WTC11 (cell line): ENCODE data around the gene NFXL1. TPM values are rescaled to one million over a fixed set of nuclear protein-coding genes. Genes with fewer than 3 reads are reported as not detected.

ENCODE experiments used
- ATAC-seq: fragments of 200-7000 bp; cut with Tn5 transposase; 2 replicates; pipeline ENCODE4 v1.10.0; 2021; ENCODE audit warnings: mild to moderate bottlenecking, moderate library complexity
- CTCF ChIA-PET: fragments of 300-600 bp; sonication (Branson Sonifier 250); formaldehyde crosslinking; loops from one replicate; lab custom pipeline; 2021; ENCODE audit warnings: antibody characterized with exemption; lab: Charles Lee
- POLR2A ChIA-PET: fragments of 350-600 bp; sonication (Branson Sonifier 250); formaldehyde crosslinking; loops from one replicate; lab custom pipeline; 2021; ENCODE audit warnings: antibody characterized with exemption; lab: Charles Lee
- DNase-seq: peaks from one replicate; pipeline ENCODE4 v3.0.0; 2021; ENCODE audit warnings: low spot score
- H3K27ac Mint-ChIP-seq: 2 replicates; pipeline ENCODE4 v1.8.0; 2021; ENCODE audit warnings: mixed read lengths
- H3K27me3 Mint-ChIP-seq: 2 replicates; pipeline ENCODE4 v1.8.0; 2021; ENCODE audit warnings: low read depth, mild to moderate bottlenecking, moderate library complexity, mixed read lengths
- H3K36me3 Mint-ChIP-seq: 2 replicates; pipeline ENCODE4 v1.8.0; 2021; ENCODE audit warnings: mixed read lengths
- H3K4me1 Mint-ChIP-seq: 2 replicates; pipeline ENCODE4 v1.8.0; 2022; ENCODE audit warnings: mixed read lengths
- H3K4me3 Mint-ChIP-seq: 2 replicates; pipeline ENCODE4 v1.8.0; 2021; ENCODE audit warnings: mild to moderate bottlenecking, moderate library complexity, mixed read lengths
- H3K9me3 Mint-ChIP-seq: 2 replicates; pipeline ENCODE4 v1.8.0; 2021; ENCODE audit warnings: mixed read lengths
- ATF3 ChIP-seq: sonication (generic); formaldehyde crosslinking; conservative IDR thresholded peaks from 2 replicates; pipeline ENCODE4 v1.8.1; 2022; ENCODE audit warnings: mild to moderate bottlenecking, missing genetic modification reagents
- ELF4 ChIP-seq: sonication (generic); formaldehyde crosslinking; IDR thresholded peaks from 2 replicates; pipeline ENCODE4 v1.8.1; 2022; ENCODE audit warnings: low read depth, mild to moderate bottlenecking, moderate library complexity, missing genetic modification reagents
- FOXJ3 ChIP-seq: sonication (generic); formaldehyde crosslinking; IDR thresholded peaks from 2 replicates; pipeline ENCODE4 v1.9.0; 2021; ENCODE audit warnings: missing genetic modification reagents, mild to moderate bottlenecking, borderline replicate concordance
- FOXK1 ChIP-seq: sonication (generic); formaldehyde crosslinking; IDR thresholded peaks from 2 replicates; pipeline ENCODE4 v1.8.0; 2022; ENCODE audit warnings: mild to moderate bottlenecking, moderate library complexity, missing genetic modification reagents
- GRHL2 ChIP-seq: fragments of 250-450 bp; sonication (Bioruptor Pico); IDR thresholded peaks from 2 replicates; pipeline ENCODE4 v1.8.0; 2022; ENCODE audit warnings: mild to moderate bottlenecking, moderate library complexity; ENCODE audit not compliant: insufficient replicate concordance, severe bottlenecking
- GTF2I ChIP-seq: fragments of 250-450 bp; sonication (Bioruptor Pico); conservative IDR thresholded peaks from 2 replicates; pipeline ENCODE4 v1.4.0; 2021; ENCODE audit warnings: mild to moderate bottlenecking
- NFATC4 ChIP-seq: fragments of 250-450 bp; sonication (Bioruptor Pico); IDR thresholded peaks from 2 replicates; pipeline ENCODE4 v1.9.0; 2021; ENCODE audit warnings: mild to moderate bottlenecking
- NR1H2 ChIP-seq: sonication (generic); formaldehyde crosslinking; IDR thresholded peaks from 2 replicates; pipeline ENCODE4 v1.9.0; 2021; ENCODE audit warnings: mild to moderate bottlenecking, moderate library complexity, missing genetic modification reagents
- RORB ChIP-seq: fragments of 250-450 bp; sonication (Bioruptor Pico); IDR thresholded peaks from 2 replicates; pipeline ENCODE4 v1.9.0; 2021; ENCODE audit warnings: mild to moderate bottlenecking
- STAT6 ChIP-seq: sonication (generic); formaldehyde crosslinking; conservative IDR thresholded peaks from 2 replicates; pipeline ENCODE4 v1.8.1; 2023; ENCODE audit warnings: mild to moderate bottlenecking, low read depth, missing genetic modification reagents, moderate library complexity
- TEAD1 ChIP-seq: sonication (generic); formaldehyde crosslinking; IDR thresholded peaks from 2 replicates; pipeline ENCODE4 v1.8.0; 2022; ENCODE audit warnings: mild to moderate bottlenecking, missing genetic modification reagents
- TEAD4 ChIP-seq: sonication (generic); formaldehyde crosslinking; IDR thresholded peaks from 2 replicates; pipeline ENCODE4 v1.8.0; 2022; ENCODE audit warnings: mild to moderate bottlenecking, missing genetic modification reagents
- ZBTB43 ChIP-seq: sonication (generic); formaldehyde crosslinking; IDR thresholded peaks from 2 replicates; pipeline ENCODE4 v1.8.1; 2023; ENCODE audit warnings: mild to moderate bottlenecking, missing genetic modification reagents
- ZNF532 ChIP-seq: fragments of 250-450 bp; sonication (Bioruptor Pico); IDR thresholded peaks from 2 replicates; pipeline ENCODE4 v1.9.0; 2021; ENCODE audit warnings: mild to moderate bottlenecking, borderline replicate concordance
- total RNA-seq: library from RNA; stranded (reverse); gene quantifications from 3 replicates; pipeline ENCODE4 v1.2.3, GENCODE V29; 2021
- TF ChIP-seq, protein P1 (sequence below): sonication (generic); formaldehyde crosslinking; IDR thresholded peaks from 2 replicates; pipeline ENCODE4 v1.8.1; 2022; ENCODE audit warnings: mild to moderate bottlenecking, moderate library complexity, missing genetic modification reagents
- TF ChIP-seq, protein P2 (sequence below): fragments of 250-450 bp; sonication (Bioruptor Pico); IDR thresholded peaks from 2 replicates; pipeline ENCODE4 v1.8.0; 2021; ENCODE audit warnings: mild to moderate bottlenecking
- TF ChIP-seq, protein P3 (sequence below): sonication (generic); formaldehyde crosslinking; IDR thresholded peaks from 2 replicates; pipeline ENCODE4 v1.8.1; 2023; ENCODE audit warnings: mild to moderate bottlenecking, missing genetic modification reagents
- TF ChIP-seq, protein P4 (sequence below): sonication (generic); formaldehyde crosslinking; IDR thresholded peaks from 2 replicates; pipeline ENCODE4 v1.8.0; 2022; ENCODE audit warnings: mild to moderate bottlenecking, missing genetic modification reagents

Gene NFXL1
- total RNA-seq, 1 experiment from 2014 or later: 30.2 TPM

DNA sequence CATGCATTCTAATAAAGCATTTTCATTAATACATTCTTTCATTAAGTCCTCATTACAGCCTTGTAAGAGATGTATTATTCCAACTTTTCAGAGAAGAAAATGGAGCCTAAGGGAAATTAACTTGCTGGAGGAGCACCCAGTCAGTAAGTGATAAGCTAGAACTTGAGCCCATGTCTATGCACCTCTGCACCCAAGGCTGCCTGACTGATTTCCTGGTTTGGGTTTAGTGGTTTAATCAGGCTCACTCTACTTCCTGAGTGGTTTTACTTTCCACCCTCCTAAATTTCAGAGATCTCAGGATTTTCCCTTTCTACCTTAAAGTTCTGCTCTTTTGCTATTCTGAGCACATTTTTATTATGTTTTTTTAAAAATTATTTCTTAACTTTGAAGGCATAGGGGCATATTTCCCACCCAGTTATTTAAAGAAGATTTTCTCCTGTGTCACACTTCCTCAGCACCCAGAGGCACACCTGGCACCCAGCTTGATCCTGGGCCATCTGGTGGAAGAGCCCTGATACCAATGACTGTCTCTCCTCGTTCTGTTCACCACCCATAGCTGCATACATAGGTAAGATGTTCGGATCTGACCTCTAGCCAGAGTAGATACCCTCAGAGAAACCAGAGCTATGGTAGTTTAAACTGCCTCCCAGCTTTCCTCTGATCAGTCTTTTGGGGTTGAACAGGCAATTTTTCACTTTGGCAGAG, 86.9 kb downstream of the NFXL1 start:
- Mint-ChIP-seq H3K4me3 (no peak overlapping the region), H3K36me3 (peaks cover under 1% of the 10 kb centered on the region; the same call in 1 of the 2 replicates), H3K27ac (no peak overlapping the region), H3K9me3 (peaks cover 1% of the 10 kb centered on the region), H3K4me1 (peaks cover 3% of the 10 kb centered on the region; the same call in 1 of the 2 replicates), H3K27me3 (no peaks in the 10 kb centered on the region; the same call in 1 of the 2 replicates)
- TF ChIP-seq TEAD1 (no peak), ZNF532 (CRISPR knock-in tag) (no peak), GTF2I (CRISPR knock-in tag) (no peak), ELF4 (no peak), FOXJ3 (CRISPR knock-in tag) (no peak), TEAD4 (CRISPR knock-in tag) (no peak), GRHL2 (CRISPR knock-in tag) (no peak), FOXK1 (CRISPR knock-in tag) (no peak), ZBTB43 (no peak), NFATC4 (CRISPR knock-in tag) (no peak), RORB (CRISPR knock-in tag) (no peak), STAT6 (CRISPR knock-in tag) (no peak), NR1H2 (no peak), ATF3 (no peak)
- TF ChIP-seq, protein P1, sequence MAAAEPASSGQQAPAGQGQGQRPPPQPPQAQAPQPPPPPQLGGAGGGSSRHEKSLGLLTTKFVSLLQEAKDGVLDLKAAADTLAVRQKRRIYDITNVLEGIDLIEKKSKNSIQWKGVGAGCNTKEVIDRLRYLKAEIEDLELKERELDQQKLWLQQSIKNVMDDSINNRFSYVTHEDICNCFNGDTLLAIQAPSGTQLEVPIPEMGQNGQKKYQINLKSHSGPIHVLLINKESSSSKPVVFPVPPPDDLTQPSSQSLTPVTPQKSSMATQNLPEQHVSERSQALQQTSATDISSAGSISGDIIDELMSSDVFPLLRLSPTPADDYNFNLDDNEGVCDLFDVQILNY (CRISPR knock-in tag): no peak
- TF ChIP-seq, protein P2, sequence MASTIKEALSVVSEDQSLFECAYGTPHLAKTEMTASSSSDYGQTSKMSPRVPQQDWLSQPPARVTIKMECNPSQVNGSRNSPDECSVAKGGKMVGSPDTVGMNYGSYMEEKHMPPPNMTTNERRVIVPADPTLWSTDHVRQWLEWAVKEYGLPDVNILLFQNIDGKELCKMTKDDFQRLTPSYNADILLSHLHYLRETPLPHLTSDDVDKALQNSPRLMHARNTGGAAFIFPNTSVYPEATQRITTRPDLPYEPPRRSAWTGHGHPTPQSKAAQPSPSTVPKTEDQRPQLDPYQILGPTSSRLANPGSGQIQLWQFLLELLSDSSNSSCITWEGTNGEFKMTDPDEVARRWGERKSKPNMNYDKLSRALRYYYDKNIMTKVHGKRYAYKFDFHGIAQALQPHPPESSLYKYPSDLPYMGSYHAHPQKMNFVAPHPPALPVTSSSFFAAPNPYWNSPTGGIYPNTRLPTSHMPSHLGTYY (CRISPR knock-in tag): no peak
- TF ChIP-seq, protein P3, sequence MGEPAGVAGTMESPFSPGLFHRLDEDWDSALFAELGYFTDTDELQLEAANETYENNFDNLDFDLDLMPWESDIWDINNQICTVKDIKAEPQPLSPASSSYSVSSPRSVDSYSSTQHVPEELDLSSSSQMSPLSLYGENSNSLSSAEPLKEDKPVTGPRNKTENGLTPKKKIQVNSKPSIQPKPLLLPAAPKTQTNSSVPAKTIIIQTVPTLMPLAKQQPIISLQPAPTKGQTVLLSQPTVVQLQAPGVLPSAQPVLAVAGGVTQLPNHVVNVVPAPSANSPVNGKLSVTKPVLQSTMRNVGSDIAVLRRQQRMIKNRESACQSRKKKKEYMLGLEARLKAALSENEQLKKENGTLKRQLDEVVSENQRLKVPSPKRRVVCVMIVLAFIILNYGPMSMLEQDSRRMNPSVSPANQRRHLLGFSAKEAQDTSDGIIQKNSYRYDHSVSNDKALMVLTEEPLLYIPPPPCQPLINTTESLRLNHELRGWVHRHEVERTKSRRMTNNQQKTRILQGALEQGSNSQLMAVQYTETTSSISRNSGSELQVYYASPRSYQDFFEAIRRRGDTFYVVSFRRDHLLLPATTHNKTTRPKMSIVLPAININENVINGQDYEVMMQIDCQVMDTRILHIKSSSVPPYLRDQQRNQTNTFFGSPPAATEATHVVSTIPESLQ: no peak
- TF ChIP-seq, protein P4, sequence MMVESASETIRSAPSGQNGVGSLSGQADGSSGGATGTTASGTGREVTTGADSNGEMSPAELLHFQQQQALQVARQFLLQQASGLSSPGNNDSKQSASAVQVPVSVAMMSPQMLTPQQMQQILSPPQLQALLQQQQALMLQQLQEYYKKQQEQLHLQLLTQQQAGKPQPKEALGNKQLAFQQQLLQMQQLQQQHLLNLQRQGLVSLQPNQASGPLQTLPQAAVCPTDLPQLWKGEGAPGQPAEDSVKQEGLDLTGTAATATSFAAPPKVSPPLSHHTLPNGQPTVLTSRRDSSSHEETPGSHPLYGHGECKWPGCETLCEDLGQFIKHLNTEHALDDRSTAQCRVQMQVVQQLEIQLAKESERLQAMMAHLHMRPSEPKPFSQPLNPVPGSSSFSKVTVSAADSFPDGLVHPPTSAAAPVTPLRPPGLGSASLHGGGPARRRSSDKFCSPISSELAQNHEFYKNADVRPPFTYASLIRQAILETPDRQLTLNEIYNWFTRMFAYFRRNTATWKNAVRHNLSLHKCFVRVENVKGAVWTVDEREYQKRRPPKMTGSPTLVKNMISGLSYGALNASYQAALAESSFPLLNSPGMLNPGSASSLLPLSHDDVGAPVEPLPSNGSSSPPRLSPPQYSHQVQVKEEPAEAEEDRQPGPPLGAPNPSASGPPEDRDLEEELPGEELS (CRISPR knock-in tag): no peak
- ChIA-PET CTCF (interaction anchor here (1.5 to 2.7 kb wide), 2 partner anchors 9 to 12 kb away, joined by 4 to 14 read pairs; no protein-coding TSS in a partner anchor), POLR2A (no interaction called here)
- no peak for DNase-seq
- ATAC-seq: no peak
